ENCODE results near the gene MED13L. TPM values are rescaled to one million over a fixed set of nuclear protein-coding genes. Genes with fewer than 3 reads are reported as not detected.

The MED13L gene
- total and polyA plus RNA-seq, 2 of the 4 experiments (the other 2 are of a cell fraction) = 17.9 to 49.1 TPM

DNA sequence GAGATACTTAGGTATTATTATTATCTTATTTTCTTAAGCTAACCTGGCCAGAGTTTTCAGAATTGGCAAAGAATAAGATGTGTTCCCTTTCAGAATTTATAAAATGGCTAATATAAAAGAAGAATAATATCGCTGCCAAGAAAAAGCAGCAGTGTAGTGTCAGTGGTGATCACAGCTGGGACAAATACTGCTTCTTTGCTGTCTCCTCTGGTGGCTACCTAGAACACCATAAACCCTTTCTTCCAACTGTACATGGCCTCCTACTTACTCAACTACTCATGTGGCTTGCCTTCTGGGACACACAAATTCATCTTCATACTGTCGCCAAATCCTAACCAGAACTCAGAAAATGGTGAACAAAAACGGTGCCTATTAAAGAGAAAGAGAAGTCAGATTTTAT, 72.7 kb downstream of the MED13L start:
- intact Hi-C loops (cut with micrococcal nuclease) = no loop called here
- ChIA-PET CTCF (interaction anchor here (1.1 kb wide), 1 partner anchor 63 kb away, joined by 3 read pairs; no protein-coding TSS in a partner anchor), POLR2A (ENCODE audit: unreplicated experiment) (no interaction called here)
- Histone ChIP-seq H3K18ac (ENCODE audit: low read depth, low read length) (no peak overlapping the region), H3K4me2 (ENCODE audit: low read depth, low read length) (no peak overlapping the region), H3K56ac (ENCODE audit: extremely low read depth, insufficient read depth, low read length) (no peak overlapping the region), H4K8ac (ENCODE audit: low read depth in 2 of 2, low read length in 2 of 2) (no peak overlapping the region), H4K5ac (ENCODE audit: low read depth, low read length) (no peak overlapping the region), H4K91ac (ENCODE audit: insufficient read depth, low read depth, low read length) (no peak overlapping the region), H3K9ac (ENCODE audit: low read depth, low read length) (no peak overlapping the region), H3K14ac (replicated peaks; ENCODE audit: low read depth, low read length) (no peak overlapping the region), H2BK5ac (ENCODE audit: low read depth, low read length, poor library complexity, severe bottlenecking) (no peak overlapping the region), H3K27ac (ENCODE audit: insufficient read depth, low read length) (no peak overlapping the region), H3K23ac (ENCODE audit: low read depth, low read length) (no peak overlapping the region), H3K4me3 (ENCODE audit: insufficient read depth, low read depth, low read length) (no peak overlapping the region), H4K20me1 (ENCODE audit: insufficient read depth, low read length) (peaks cover 85% of the 10 kb centered on the region), H3K4me1 (ENCODE audit: control insufficient read depth, insufficient read depth, low read length) (peaks cover 8% of the 10 kb centered on the region), H3K27me3 (ENCODE audit: control insufficient read depth, insufficient read depth, low read length) (no peaks in the 10 kb centered on the region), H3K9me1 (ENCODE audit: insufficient read depth, low read length) (peaks cover 14% of the 10 kb centered on the region), H2BK15ac (ENCODE audit: low read depth, low read length) (no peak overlapping the region), H2BK20ac (ENCODE audit: low read depth, low read length) (no peak overlapping the region), H3K79me1 (ENCODE audit: low read depth in 1 of 2, low read length in 2 of 2) (peaks cover 28 to 76% of the 10 kb centered on the region in 2 experiments), H3K36me3 (ENCODE audit: control insufficient read depth, insufficient read depth, low read length) (no peaks in the 10 kb centered on the region; the same call in 1 of the 2 replicates), H2AK9ac (replicated peaks; ENCODE audit: low read depth, low read length, poor library complexity) (no peak overlapping the region), H2AK5ac (ENCODE audit: low read depth, low read length) (no peak overlapping the region), H3K4ac (ENCODE audit: low read depth, low read length) (no peak overlapping the region), H2AFZ (replicated peaks; ENCODE audit: low read length, poor library complexity) (no peak overlapping the region), H2BK120ac (ENCODE audit: low read depth, low read length) (no peak overlapping the region), H3K9me3 (ENCODE audit: control insufficient read depth, insufficient read depth, low read length) (no peaks in the 10 kb centered on the region)
- WGBS, 2 experiments (ENCODE audit: extremely low coverage in 2 of 2, insufficient read length in 1 of 2) = no CpG with 5 or more reads among the region's 3 CpGs
- in situ Hi-C loops (cut with MboI; ENCODE audit: low sequenced_read_pairs) = no loop called here
- TF ChIP-seq MAFK (IDR thresholded peaks at IDR 0.05; ENCODE audit: low read depth, low read length) = no peak
- no peak for ATAC-seq (ENCODE audit: low read depth)
- no TSS peak for BruUV-seq (replicated peaks)
- dilution Hi-C loops (cut with HindIII; ENCODE audit: low sequenced_read_pairs, unreplicated experiment) = no loop called here
- no peak for DNase-seq
